ENCODE results near the gene DGKA.

DGKA gene

GRCh38 chr12:55966408-55967281 lies 35.7 kb downstream of the DGKA start, which contains the start of gene CDK2:
CDK2 (plus strand) TSS chr12:55966830; CDS start chr12:55967009, 179 bp downstream.
- DNase-seq (ENCODE audit: low read depth) = no peak
- no peak for TF ChIP-seq CTCF (IDR thresholded peaks at IDR 0.05; ENCODE audit: low read depth, low read length, missing control alignments)
- H3K4me3 ChIP-seq (ENCODE audit: low read depth, low read length) = peak within 1 kb of the TSS; percentile 58

GRCh38 chr12:55969356-55969755 lies 38.4 kb downstream of the DGKA start:
- no peak overlapping the region for H3K4me3 ChIP-seq (ENCODE audit: low read depth, low read length)
- no peak for DNase-seq (ENCODE audit: low read depth)
- no peak for TF ChIP-seq CTCF (IDR thresholded peaks at IDR 0.05; ENCODE audit: low read depth, low read length, missing control alignments)

GRCh38 chr12:55970775-55971174 lies 39.8 kb downstream of the DGKA start:
- no peak overlapping the region for H3K4me3 ChIP-seq (ENCODE audit: low read depth, low read length)
- TF ChIP-seq CTCF (IDR thresholded peaks at IDR 0.05; ENCODE audit: low read depth, low read length, missing control alignments) = no peak
- no peak for DNase-seq (ENCODE audit: low read depth)

GRCh38 chr12:55972042-55972441 lies 41.1 kb downstream of the DGKA start:
- TF ChIP-seq CTCF (IDR thresholded peaks at IDR 0.05; ENCODE audit: low read depth, low read length, missing control alignments) = no peak
- H3K4me3 ChIP-seq (ENCODE audit: low read depth, low read length) = no peak overlapping the region; the same call in 1 of the 2 replicates
- DNase-seq (ENCODE audit: low read depth) = no peak

- DNase-seq (ENCODE audit: low read depth) = no peak
- no peak for TF ChIP-seq CTCF (IDR thresholded peaks at IDR 0.05; ENCODE audit: low read depth, low read length, missing control alignments)
- H3K4me3 ChIP-seq (ENCODE audit: low read depth, low read length) = peak overlapping the region; percentile 70
These were observed 41.5 kb downstream of the DGKA start for GRCh38 chr12:55972456-55972855.

GRCh38 chr12:55972911-55973598 lies 42.1 kb downstream of the DGKA start:
- DNase-seq (ENCODE audit: low read depth) = no peak
- peak overlapping the region; percentile 70 for H3K4me3 ChIP-seq (ENCODE audit: low read depth, low read length)
- TF ChIP-seq CTCF (IDR thresholded peaks at IDR 0.05; ENCODE audit: low read depth, low read length, missing control alignments) = no peak
